ENCODE measurements around the gene GPR160.

GRCh38 chr3:170096342-170096741 lies 58.5 kb downstream of the GPR160 start:
- TF ChIP-seq CTCF (conservative IDR thresholded peaks at IDR 0.05; ENCODE audit: low read depth, low read length) (no peak), EZH2 (IDR thresholded peaks at IDR 0.05; ENCODE audit: low read length, unreplicated experiment) (no peak), EZH2phosphoT487 (IDR thresholded peaks at IDR 0.05; ENCODE audit: borderline replicate concordance, low read length) (no peak)

All from PC-3 (cell line).